Liver (tissue), 9 donors: ENCODE results near the gene CDH13. TPM values are rescaled to one million over a fixed set of nuclear protein-coding genes. Genes with fewer than 3 reads are reported as not detected.

Experiments used
- DNase-seq: peaks from one replicate; pipeline ENCODE4 v3.0.0-alpha.2; 2017; ENCODE audit warnings: low spot score
- H3K27ac ChIP-seq, 2 donors: one replicate each; pipeline ENCODE4 v1.7.0; 2013; ENCODE audit warnings: inconsistent platforms in 2 of 2, low read length in 2 of 2, control low read depth in 1 of 2, low read depth in 1 of 2, mild to moderate bottlenecking in 1 of 2
- H3K27me3 ChIP-seq, 4 donors: one replicate each; pipeline versions ENCODE4 v1.6.1 to v1.7.0; 2013; ENCODE audit warnings: low read length in 3 of 4, inconsistent platforms in 1 of 4, mild to moderate bottlenecking in 1 of 4, moderate library complexity in 1 of 4; ENCODE audit not compliant: control insufficient read depth in 4 of 4, insufficient read depth in 4 of 4
- H3K36me3 ChIP-seq, 4 donors: one replicate each; pipeline versions ENCODE4 v1.6.1 to v1.7.0; 2013; ENCODE audit warnings: low read length in 3 of 4, mild to moderate bottlenecking in 3 of 4, low read depth in 1 of 4, moderate library complexity in 1 of 4; ENCODE audit not compliant: control insufficient read depth in 4 of 4, insufficient read depth in 3 of 4
- H3K4me1 ChIP-seq, 4 donors: one replicate each; pipeline versions ENCODE4 v1.6.1 to v1.7.0; 2013; ENCODE audit warnings: low read length in 3 of 4, mild to moderate bottlenecking in 3 of 4, moderate library complexity in 1 of 4; ENCODE audit not compliant: control insufficient read depth in 4 of 4, insufficient read depth in 4 of 4
- H3K4me3 ChIP-seq, 3 donors: one replicate each; pipeline versions ENCODE4 v1.6.1 to v1.7.0; 2013; ENCODE audit warnings: low read length in 3 of 3, control low read depth in 1 of 3, low read depth in 1 of 3, mild to moderate bottlenecking in 1 of 3
- H3K9ac ChIP-seq, 2 donors: one replicate each; pipeline ENCODE4 v1.7.0; 2013; ENCODE audit warnings: low read length in 2 of 2, mild to moderate bottlenecking in 2 of 2, moderate library complexity in 2 of 2, control low read depth in 1 of 2, low read depth in 1 of 2
- H3K9me3 ChIP-seq, 4 donors: one replicate each; pipeline versions ENCODE4 v1.6.1 to v1.7.0; 2013; ENCODE audit warnings: low read length in 3 of 4; ENCODE audit not compliant: control insufficient read depth in 4 of 4
- ATF3 ChIP-seq: IDR thresholded peaks from 2 replicates; pipeline ENCODE4 v1.6.1; 2016; ENCODE audit warnings: antibody characterized with exemption
- CTCF ChIP-seq: fragments of 150-350 bp; IDR thresholded peaks from 2 replicates; pipeline ENCODE4 v1.5.1; 2017; ENCODE audit warnings: improper control_type of control experiment, low read depth, low read length; ENCODE audit not compliant: missing input control
- EGR1 ChIP-seq, 2 donors: IDR thresholded peaks; 2 replicates each; pipeline ENCODE4 v1.6.1; 2016 to 2018; ENCODE audit warnings: antibody characterized with exemption in 2 of 2, low read depth in 2 of 2
- FOXA1 ChIP-seq: IDR thresholded peaks from 2 replicates; pipeline ENCODE4 v1.6.1; 2016; ENCODE audit warnings: antibody characterized with exemption
- FOXA2 ChIP-seq: IDR thresholded peaks from 2 replicates; pipeline ENCODE4 v1.6.1; 2016; ENCODE audit warnings: antibody characterized with exemption
- GABPA ChIP-seq, 2 donors: IDR thresholded peaks in 1 of 2; conservative IDR thresholded peaks in 1 of 2; 2 replicates each; pipeline ENCODE4 v1.6.1; 2016; ENCODE audit warnings: antibody characterized with exemption in 2 of 2, mild to moderate bottlenecking in 1 of 2, moderate library complexity in 1 of 2
- HNF4A ChIP-seq, 2 donors: conservative IDR thresholded peaks; 2 replicates each; pipeline ENCODE4 v1.6.1; 2016; ENCODE audit warnings: antibody characterized with exemption in 2 of 2, mild to moderate bottlenecking in 2 of 2
- HNF4G ChIP-seq: IDR thresholded peaks from 2 replicates; pipeline ENCODE4 v1.6.1; 2016; ENCODE audit warnings: antibody characterized with exemption
- JUND ChIP-seq, 2 donors: IDR thresholded peaks; 2 replicates each; pipeline ENCODE4 v1.6.1; 2016; ENCODE audit warnings: antibody characterized with exemption in 2 of 2
- NR2F2 ChIP-seq: IDR thresholded peaks from 2 replicates; pipeline ENCODE4 v1.6.1; 2016; ENCODE audit warnings: antibody characterized with exemption
- RAD21 ChIP-seq, 2 donors: IDR thresholded peaks; 2 replicates each; pipeline ENCODE4 v1.6.1; 2016; ENCODE audit warnings: antibody characterized with exemption in 2 of 2, mild to moderate bottlenecking in 2 of 2
- REST ChIP-seq: IDR thresholded peaks from 2 replicates; pipeline ENCODE4 v1.6.1; 2016; ENCODE audit warnings: antibody characterized with exemption, mild to moderate bottlenecking
- RXRA ChIP-seq, 2 donors: IDR thresholded peaks; 2 replicates each; pipeline ENCODE4 v1.6.1; 2017 to 2018; ENCODE audit warnings: antibody characterized with exemption in 2 of 2, mild to moderate bottlenecking in 1 of 2
- SP1 ChIP-seq: IDR thresholded peaks from 2 replicates; pipeline ENCODE4 v1.6.1; 2018; ENCODE audit warnings: antibody characterized with exemption, mild to moderate bottlenecking
- TAF1 ChIP-seq: conservative IDR thresholded peaks from 2 replicates; pipeline ENCODE4 v1.6.1; 2016; ENCODE audit warnings: antibody characterized with exemption, mild to moderate bottlenecking
- YY1 ChIP-seq: IDR thresholded peaks from 2 replicates; pipeline ENCODE4 v1.6.1; 2016; ENCODE audit warnings: antibody characterized with exemption, mild to moderate bottlenecking
- WGBS: extraction: QIAGEN DNeasy Blood & Tissue Kit; methylation state at CpG from one replicate; pipeline ENCODE4 v1.1.7; 2013; 5-methylcytosine and 5-hydroxymethylcytosine counted together
- polyA plus RNA-seq, 2 donors: library from polyadenylated mRNA; stranded (reverse) in 1 of 2; unstranded in 1 of 2; fragments of 200-250 nt in 1 of 2; fragments of >200 nt in 1 of 2; fragmentation: Nextera tagmentation in 1 of 2; extraction: Ambion mirVana in 1 of 2; gene quantifications; one replicate each; pipeline versions ENCODE4 v1.2.1 to v1.2.3, GENCODE V29; 2013 to 2015
- total RNA-seq, 2 donors: library from RNA; depleted of rRNA; stranded (reverse); fragments of >200 nt; gene quantifications; one replicate each; pipeline ENCODE4 v1.2.3, GENCODE V29; 2014
- donor health status: healthy.
- donor health status: healthy.
- donor health status: healthy.
- donor health status: healthy.
- donor health status: healthy.

CDH13 gene
- total and polyA plus RNA-seq, 4 donors: 0.21 to 1.5 (median 0.58) TPM

- WGBS: 77% methylated on average over 3 of the region's 3 CpGs
- Histone ChIP-seq H3K9me3 (no peaks in the 10 kb centered on the region), H3K9ac (no peak overlapping the region), H3K4me1 (no peaks in the 10 kb centered on the region), H3K27ac (no peak overlapping the region), H3K27me3 (peaks cover 0 to 5% (median 0%) of the 10 kb centered on the region in 4 donors), H3K4me3 (no peak overlapping the region), H3K36me3 (no peaks in the 10 kb centered on the region)
- TF ChIP-seq CTCF (no peak), ATF3 (no peak), FOXA1 (no peak), RAD21 (IDR thresholded peaks at IDR 0.05) (no peak), HNF4A (conservative IDR thresholded peaks at IDR 0.05) (no peak), SP1 (no peak), HNF4G (no peak), NR2F2 (no peak), GABPA (IDR thresholded peaks at IDR 0.05 in 1 of 2, conservative IDR thresholded peaks at IDR 0.05 in 1 of 2) (no peak), TAF1 (no peak)
- no peak for DNase-seq
These were observed 782.6 kb downstream of the CDH13 start for GRCh38 chr16:83409347-83409746.

- H3K27ac ChIP-seq: no peak overlapping the region
- no peaks in the 10 kb centered on the region for H3K9me3 ChIP-seq
- no peak for TF ChIP-seq JUND (IDR thresholded peaks at IDR 0.05)
- TF ChIP-seq EGR1 (IDR thresholded peaks at IDR 0.05; ENCODE audit: low read depth in 2 of 2): no peak
- TF ChIP-seq GABPA (IDR thresholded peaks at IDR 0.05 in 1 of 2, conservative IDR thresholded peaks at IDR 0.05 in 1 of 2): no peak
- no peak for TF ChIP-seq RXRA (IDR thresholded peaks at IDR 0.05)
- TF ChIP-seq YY1: no peak
- no peak for TF ChIP-seq NR2F2
- no peak for TF ChIP-seq HNF4G
- no peak for TF ChIP-seq CTCF
- no peak for TF ChIP-seq REST
- no peak for TF ChIP-seq TAF1
- TF ChIP-seq ATF3: no peak
- no peak for TF ChIP-seq FOXA2
- no peak for TF ChIP-seq FOXA1
- no peak for TF ChIP-seq HNF4A (conservative IDR thresholded peaks at IDR 0.05)
- no peak overlapping the region for H3K9ac ChIP-seq
- 65% methylated on average over 1 of the region's 1 CpG for WGBS
- peaks cover 0 to 3% (median 0%) of the 10 kb centered on the region in 4 donors for H3K27me3 ChIP-seq
- H3K4me3 ChIP-seq: no peak overlapping the region
- H3K36me3 ChIP-seq: no peaks in the 10 kb centered on the region
- no peaks in the 10 kb centered on the region for H3K4me1 ChIP-seq
- DNase-seq: no peak
These were observed 791.8 kb downstream of the CDH13 start for GRCh38 chr16:83418565-83418964.
